Left lobe of liver (tissue), 2 donors: ENCODE measurements around the gene ADTRP. TPM values are rescaled to one million over a fixed set of nuclear protein-coding genes. Genes with fewer than 3 reads are reported as not detected.
"Not testable (repeated sequence)": the region's sequence is repeated elsewhere in the genome, so short reads cannot be mapped to it uniquely, and the experiment has no call there.

Experiments
- ATAC-seq: fragments of 200-7000 bp; cut with Tn5 transposase; one replicate; pipeline ENCODE4 v1.9.1; 2020; ENCODE audit warnings: mild to moderate bottlenecking, moderate library complexity
- DNase-seq: peaks from one replicate; pipeline ENCODE4 v3.0.0-alpha.2; 2020; ENCODE audit warnings: low spot score
- total RNA-seq: library from RNA; stranded (reverse); gene quantifications from one replicate; pipeline ENCODE4 v1.2.1, GENCODE V29; 2021
- donor health status: DM: no; HTN: no; CAD: no; lungs with moderate emphysema.
- donor health status: DM: no; HTN: yes; CAD: no.

The ADTRP gene
- total RNA-seq, 1 donor from 2014 or later: 0.25 TPM

- ATAC-seq (no peak), DNase-seq (no peak)
Measured at GRCh38 chr6:11804135-11804534, 25.5 kb upstream of the ADTRP start.

GRCh38 chr6:11803591-11803971 is 25.0 kb upstream of the ADTRP start:
- DNase-seq (no peak), ATAC-seq (no peak)

GRCh38 chr6:11802886-11803590 is 24.4 kb upstream of the ADTRP start:
- DNase-seq (peak; percentile 57), ATAC-seq (peak; percentile 92)

- not testable (repeated sequence) for ATAC-seq, DNase-seq
Measured at GRCh38 chr6:11800531-11800930, 21.9 kb upstream of the ADTRP start.

- ATAC-seq: peak; percentile 32
- no peak for DNase-seq
Measured at GRCh38 chr6:11798538-11798937, 19.9 kb upstream of the ADTRP start.

- DNase-seq (no peak), ATAC-seq (no peak)
Measured at GRCh38 chr6:11798096-11798495, 19.5 kb upstream of the ADTRP start.

- ATAC-seq (no peak), DNase-seq (no peak)
Measured at GRCh38 chr6:11796829-11797228, 18.2 kb upstream of the ADTRP start.

- peak; percentile 72 for ATAC-seq
- DNase-seq: peak; percentile 15
Measured at GRCh38 chr6:11795403-11795802, 16.8 kb upstream of the ADTRP start.

GRCh38 chr6:11793277-11793676 is 14.7 kb upstream of the ADTRP start:
- ATAC-seq (no peak), DNase-seq (no peak)

- DNase-seq: peak; percentile 31
- ATAC-seq: no peak
Measured at GRCh38 chr6:11791354-11792107, 12.9 kb upstream of the ADTRP start.

GRCh38 chr6:11789744-11790143 is 11.1 kb upstream of the ADTRP start:
- no peak for DNase-seq
- ATAC-seq: no peak

GRCh38 chr6:11788043-11788442 is 9.4 kb upstream of the ADTRP start:
- DNase-seq: no peak
- ATAC-seq: no peak

GRCh38 chr6:11785774-11786579 is 7.4 kb upstream of the ADTRP start:
- DNase-seq: peak; percentile 39
- ATAC-seq: peak; percentile 13

GRCh38 chr6:11785415-11785773 is 6.8 kb upstream of the ADTRP start:
- DNase-seq: peak; percentile 11

GRCh38 chr6:11784341-11784740 is 5.7 kb upstream of the ADTRP start:
- ATAC-seq (no peak), DNase-seq (no peak)

More at GRCh38 chr6:11785415-11785773, 6.8 kb upstream of the ADTRP start:
- ATAC-seq: no peak

GRCh38 chr6:11783524-11784064 is 5.0 kb upstream of the ADTRP start:
- ATAC-seq (no peak), DNase-seq (peak; percentile 2)

- DNase-seq (no peak), ATAC-seq (no peak)
Measured at GRCh38 chr6:11782524-11782923, 3.9 kb upstream of the ADTRP start.

- DNase-seq (no peak), ATAC-seq (no peak)
Measured at GRCh38 chr6:11780097-11780428, 1.5 kb upstream of the ADTRP start.

GRCh38 chr6:11779329-11780096 is 910 bp upstream of the ADTRP start:
- no peak for DNase-seq

GRCh38 chr6:11778036-11778435 is 567 bp downstream of the ADTRP start:
- ATAC-seq (no peak), DNase-seq (no peak)

More at GRCh38 chr6:11779329-11780096, 910 bp upstream of the ADTRP start:
- ATAC-seq: no peak
